HG03571 (cell line): Measurements from ENCODE around the gene SDK2.

Source experiments
- ATAC-seq: cut with Tn5 transposase; IDR thresholded peaks from one replicate; pipeline ENCODE4 v1.9.1; 2021; ENCODE audit not compliant: unreplicated experiment

The SDK2 gene

DNA sequence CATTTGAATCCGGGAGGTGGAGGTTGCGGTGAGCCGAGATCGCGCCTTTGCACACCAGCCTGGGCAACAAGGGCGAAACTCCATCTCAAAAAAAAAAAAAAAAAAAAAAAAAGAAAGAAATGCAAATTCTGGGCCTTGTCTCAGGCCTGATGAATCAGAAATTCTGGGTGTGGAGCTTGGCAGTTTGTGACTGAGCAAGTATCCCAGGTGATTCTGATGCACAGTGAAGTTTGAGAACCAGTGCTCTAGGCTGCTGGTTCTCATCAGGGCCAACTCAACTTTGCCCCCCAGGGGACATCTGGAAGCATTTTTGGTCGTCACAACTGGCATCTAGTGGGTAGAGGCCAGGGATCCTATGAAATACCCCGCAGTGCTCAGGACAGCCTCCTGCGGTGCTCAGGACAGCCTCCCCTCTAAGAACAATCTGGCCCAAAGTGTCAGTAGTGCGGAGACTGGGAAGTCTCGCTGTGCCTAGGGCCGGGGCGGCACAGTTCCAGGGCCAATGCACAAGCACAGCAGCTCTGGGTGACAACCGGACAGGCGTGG lies 55.9 kb downstream of the SDK2 start:
- ATAC-seq: no peak

DNA sequence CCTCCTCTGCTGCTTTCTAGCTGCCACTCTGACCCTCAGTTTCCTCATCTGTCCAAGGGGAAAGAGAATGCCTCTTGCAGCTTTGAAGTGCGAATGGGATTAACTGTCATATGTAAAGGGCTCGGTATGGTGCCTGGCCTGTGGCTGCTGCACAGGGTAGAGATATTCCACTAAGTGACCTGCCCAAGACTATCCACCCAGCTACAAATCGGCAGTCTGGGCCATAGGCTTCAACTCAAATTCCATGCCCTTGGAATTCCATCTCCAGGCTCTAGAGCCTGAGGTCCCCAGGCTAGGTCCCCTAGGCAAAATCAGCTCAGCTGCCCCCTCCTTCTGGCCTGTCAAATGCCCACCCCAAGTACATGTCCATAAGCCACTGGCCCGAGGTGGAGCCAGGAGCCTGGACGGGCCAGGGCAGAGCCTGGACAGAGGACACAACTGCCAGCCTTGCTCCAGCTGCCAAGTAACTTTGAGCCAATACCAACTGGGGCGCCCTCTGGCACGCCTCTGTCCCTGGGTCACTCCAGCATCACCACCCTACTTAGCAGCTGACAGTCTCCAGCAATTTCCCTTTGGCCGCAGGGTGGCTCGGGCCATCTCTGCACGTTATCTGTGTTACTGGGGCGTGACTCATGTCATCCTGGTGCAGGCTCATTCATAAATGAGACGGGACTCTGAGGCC lies 57.2 kb downstream of the SDK2 start:
- ATAC-seq: no peak

DNA sequence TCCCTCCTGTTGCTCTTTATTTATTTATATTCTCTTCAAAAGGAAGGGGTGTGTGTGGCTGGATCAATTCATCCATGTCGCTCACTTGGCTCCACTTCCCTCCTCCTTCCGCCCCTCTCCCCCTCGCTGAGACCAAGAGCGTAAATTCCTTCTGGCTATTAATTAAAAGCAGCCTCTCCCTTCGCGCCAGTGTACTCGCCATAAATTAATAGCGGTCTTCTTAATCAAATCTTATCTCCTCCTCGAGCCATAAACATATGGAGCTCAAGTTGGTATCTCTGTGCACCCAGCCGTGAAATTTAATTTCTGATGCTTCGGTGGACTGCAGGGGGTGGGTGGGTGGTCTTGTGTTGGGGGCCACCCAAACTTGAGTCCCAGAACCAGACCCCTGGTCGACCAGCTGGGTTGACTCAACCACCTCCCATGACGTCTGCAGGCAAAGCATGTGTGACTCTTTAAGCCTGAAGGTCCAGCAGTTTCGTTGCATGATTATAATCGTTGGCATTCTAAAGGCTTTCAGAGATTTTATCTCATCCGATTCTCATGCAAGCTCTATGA lies 57.9 kb downstream of the SDK2 start:
- no peak for ATAC-seq

DNA sequence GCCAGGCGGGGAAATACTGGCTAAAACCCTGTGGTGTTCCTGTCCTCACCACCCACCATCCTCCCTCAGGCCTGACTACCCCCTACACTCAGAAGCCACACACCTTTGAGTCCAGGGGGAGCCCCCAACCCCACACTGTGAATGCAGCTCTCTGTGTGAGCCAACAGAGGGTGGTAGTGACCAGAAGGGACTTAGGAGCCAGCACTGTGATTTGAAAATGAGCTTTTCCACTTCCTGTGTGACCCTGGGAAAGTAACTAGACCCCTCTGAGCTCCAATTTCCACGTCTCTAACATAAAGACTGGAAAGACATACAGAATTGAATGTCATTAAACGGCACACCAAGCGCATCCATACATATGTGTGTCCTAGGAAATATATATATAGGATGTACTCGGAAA lies 58.7 kb downstream of the SDK2 start:
- ATAC-seq: no peak

DNA sequence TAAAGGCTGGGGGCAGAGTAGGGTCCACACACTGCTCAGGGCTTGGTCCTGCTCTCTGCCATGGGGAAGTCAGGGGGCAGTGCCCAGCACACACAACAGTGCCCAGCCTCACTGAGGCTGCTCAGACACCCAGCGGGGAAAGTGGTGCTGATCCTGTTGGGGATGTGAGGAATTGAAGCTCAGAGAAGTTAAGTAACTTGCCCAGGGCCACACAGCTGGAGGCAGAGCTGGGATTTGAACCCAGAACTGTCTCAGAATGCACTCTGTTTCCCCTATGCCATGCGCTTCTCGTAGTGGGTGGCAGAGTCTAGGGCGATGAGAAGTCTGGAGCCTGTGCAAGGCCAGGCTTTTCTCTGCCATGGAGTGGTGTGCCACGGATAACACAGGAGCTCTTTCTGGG lies 59.3 kb downstream of the SDK2 start:
- no peak for ATAC-seq

DNA sequence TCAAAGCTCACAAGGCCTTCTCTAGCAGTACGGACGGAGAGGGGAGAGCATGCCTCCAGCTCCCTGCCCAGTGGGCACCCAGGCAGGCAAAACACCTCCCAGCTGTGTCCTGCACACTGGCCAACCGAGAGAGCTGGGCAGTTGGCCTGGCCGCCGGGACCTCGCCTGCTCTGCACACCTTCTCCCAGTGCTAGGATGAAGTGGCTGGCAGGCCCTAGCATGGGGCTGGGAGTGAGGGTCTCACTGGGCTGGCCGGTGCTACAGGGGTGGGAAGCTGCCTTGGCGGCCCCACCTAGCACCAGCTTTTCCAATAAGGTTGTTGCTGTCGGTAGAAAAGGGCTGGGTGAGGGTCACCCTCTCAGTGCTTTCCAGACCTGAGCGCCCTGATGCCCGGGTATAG lies 60.2 kb downstream of the SDK2 start:
- no peak for ATAC-seq

DNA sequence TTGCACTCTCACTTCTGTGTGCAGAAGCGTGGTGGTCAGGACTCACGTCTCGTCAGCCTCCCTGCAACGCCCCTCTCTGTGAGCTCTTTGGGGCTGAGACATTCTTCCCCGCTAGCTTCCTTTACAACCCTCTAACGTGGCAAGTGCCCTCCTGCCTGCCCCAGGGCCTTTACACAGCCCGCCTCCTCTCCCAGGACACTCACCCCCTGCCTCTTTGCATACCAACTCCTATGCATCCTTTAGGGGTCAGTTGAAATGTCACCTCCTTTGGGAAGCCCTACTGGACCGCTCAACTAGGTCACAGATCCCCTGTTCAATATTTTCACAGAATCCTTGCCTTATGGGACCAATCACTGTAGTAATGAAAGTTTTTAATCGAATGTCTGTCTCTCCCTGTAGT lies 61.4 kb downstream of the SDK2 start:
- no peak for ATAC-seq

DNA sequence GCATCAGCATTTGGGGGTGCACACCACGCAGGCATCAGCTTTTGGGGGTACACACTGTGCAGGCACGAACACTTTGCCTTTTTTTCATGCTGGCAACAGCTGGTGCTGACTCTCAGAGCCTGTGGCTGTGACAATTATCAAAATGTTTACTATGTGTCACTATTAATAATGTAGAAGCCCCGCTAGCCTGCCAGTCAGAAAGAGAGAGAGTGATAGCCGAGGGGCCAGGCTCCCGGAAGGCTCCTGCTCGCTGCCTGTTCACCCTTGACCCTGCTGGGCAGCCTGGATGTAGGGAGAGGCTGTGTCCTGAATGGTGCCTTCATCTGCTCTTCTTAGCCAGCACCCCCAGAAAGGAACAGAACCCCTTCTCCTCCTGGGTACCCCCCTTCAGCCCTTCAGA lies 61.9 kb downstream of the SDK2 start:
- no peak for ATAC-seq

DNA sequence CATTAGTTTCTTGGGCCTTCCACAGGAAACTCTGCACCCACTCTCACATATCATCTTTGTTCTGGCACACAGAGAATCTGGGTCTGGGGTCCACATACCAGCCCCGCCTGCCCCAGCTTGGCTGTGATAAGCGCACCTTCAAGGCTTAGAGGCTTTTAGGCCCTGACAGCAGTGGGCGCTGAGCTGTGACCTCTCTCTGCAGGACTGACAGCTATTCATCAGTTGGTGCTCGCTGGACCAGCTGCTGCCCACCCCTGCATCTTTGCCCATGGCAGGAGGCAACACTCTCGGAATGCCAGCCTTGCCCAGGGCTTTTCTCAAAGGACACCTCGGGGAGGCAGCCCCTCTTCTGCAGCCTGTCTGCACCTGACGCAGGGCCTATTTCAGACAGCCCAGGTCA lies 62.9 kb downstream of the SDK2 start:
- no peak for ATAC-seq

DNA sequence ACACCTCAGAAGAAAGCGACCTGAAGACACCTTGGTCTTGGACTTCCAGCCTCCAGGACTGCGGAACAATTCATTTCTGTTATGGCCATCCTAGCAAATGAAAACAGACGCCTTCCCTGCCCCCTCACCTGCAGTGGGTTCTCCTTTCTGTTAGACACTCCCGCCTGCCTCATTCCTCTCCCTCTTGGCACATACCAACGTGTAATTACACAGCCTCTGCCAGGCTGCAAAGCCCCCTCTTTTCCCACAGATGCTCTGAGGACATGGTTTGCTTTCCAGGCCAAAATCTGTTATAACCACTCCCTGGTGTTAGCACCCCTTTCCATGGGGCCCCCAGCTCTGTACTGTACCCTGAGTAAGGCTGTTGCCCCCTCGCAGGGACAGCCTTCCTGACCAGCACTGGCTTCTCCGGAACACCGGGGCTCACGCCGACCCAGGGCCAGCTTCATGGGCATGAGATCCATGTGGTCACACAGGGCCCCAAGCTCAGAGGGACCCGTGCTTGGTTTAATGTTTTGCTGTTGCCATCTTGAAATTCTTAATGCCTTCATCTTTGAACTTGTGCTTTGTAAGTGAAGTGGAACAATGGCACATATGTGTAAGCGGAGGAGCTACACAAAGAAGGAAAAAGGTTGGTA lies 64.1 kb downstream of the SDK2 start:
- no peak for ATAC-seq

DNA sequence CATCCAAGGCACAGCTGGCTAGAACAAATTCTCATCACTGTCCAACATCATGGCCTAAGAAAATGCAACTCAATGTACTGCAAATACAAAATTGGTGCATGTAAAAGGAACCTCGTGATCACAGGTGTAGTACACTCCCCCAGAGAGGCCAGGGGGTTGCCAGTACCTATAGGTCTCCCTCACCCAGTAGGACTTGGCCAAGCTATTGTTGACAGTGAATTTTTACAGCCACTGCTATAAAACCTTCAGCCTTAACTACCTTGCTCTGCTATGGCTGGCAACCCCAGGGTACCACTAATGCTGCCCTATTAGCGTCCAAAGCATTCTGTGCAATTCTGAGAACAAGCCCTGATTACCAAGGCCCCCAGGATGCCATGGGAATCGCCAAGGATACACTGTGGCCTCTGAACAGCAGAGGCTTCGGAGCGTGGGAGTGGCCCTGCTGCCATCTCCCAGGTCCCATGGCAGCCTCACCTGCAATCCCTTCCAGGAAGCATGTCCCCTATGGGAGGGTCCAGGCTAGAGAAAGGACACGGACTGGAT lies 67.6 kb downstream of the SDK2 start:
- no peak for ATAC-seq

DNA sequence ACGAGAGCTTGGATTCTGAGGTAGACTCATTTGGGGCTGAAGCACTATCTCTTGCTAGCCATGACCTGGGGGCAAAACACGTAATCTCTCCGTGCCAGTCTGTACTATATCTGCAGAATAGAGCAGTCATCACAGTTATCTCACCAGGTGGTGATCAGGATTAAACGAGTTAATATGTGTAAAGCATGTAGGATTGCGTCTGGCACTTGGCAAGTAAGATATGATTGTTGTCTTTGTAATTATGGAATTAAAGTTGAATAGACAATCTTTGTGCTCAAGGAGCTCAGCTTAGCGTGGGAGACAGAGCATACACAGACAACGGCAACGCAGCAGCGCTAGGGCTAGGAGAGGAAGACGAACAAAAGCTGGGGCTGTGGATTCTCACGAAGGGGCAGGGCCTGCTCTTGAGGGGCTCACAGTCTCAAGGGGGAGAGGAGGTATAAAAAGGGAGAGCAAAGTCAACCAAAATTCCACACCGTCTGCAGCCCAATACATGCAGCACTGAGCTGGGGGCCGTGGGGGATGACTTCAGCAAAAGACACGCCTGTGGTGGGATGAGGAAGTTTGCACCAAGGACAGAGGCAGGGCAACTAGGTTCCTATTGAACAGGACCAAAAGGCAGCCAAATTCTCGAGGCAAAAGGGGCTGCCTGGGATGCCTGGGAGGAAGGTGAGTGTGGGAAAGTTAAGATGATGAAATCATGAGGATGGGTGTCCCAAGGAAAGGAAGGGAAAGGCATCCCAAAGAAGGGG lies 68.6 kb downstream of the SDK2 start:
- ATAC-seq: no peak

DNA sequence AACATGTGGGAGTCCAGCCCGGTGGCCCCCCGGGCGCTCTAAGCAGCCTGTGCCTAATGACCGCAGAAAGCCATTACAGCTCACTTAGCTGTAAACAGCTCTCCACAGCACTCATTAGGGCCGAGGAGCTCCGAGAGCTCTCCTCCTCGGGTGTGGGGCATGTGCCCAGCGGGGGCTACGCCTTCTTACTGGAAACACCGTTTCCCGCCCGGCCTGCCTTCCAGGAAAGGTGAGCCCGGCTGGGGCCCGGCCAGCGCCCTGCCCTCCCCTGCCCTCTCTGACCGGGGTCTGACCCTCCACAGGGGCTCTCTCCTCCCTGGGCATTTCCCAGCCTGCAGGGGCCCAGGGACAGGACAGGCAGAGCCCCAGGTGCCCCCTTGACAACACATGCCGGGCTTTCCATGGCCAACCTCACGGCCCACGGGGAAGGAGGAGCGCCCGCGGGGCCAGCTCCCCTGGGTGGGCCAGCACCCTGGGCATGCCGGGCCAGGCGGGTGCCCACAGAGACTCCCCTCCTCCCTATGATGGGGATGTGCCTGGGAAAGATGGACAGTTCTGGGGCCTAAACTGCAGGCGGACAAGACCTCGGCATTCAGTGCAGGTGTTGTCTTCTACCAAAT lies 72.6 kb downstream of the SDK2 start:
- no peak for ATAC-seq

DNA sequence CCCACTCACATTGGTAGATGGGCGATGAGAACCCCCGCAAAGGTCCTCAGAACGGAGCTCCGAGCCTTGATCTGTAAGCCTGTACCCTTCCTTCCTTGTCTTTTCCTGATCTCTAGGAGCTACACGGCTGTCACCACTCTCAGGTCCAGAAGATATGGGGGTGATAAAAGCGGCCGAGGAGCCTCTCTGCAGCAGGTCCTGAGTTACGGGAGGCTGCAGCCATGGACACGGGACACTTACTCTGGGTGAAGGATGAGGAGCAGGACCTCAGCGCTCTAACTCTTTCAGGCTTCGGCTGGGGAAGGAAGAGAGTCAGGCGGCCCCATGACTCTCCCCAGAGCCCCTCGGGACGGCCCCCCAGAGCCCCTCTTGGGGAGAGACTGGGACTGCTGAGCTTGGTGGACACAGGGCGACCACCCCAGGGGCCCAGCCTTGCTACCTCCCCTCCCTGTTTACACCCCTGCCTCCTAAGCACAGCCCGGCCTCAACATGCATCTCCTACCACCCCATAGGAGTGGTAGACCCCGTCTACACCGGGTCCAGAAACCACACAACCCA lies 74.4 kb downstream of the SDK2 start:
- ATAC-seq: no peak

DNA sequence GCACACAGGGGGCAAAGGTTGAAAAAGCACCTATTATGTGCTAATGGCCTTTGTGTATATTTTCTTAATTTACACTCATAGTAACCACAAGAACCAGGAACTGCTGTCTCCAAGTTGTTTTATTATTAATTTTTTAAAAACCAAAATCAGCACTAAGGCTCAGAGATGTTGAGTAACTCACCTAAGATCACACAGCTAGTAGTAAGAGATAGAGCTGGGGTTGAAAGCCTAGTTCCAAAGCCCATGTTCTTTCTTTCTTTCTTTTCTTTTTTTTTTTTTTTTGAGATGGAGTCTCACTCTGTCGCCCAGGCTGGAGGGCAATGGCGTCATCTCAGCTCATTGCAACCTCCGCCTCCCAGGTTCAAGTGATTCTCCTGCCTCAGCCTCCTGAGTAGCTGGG lies 75.3 kb downstream of the SDK2 start:
- no peak for ATAC-seq

DNA sequence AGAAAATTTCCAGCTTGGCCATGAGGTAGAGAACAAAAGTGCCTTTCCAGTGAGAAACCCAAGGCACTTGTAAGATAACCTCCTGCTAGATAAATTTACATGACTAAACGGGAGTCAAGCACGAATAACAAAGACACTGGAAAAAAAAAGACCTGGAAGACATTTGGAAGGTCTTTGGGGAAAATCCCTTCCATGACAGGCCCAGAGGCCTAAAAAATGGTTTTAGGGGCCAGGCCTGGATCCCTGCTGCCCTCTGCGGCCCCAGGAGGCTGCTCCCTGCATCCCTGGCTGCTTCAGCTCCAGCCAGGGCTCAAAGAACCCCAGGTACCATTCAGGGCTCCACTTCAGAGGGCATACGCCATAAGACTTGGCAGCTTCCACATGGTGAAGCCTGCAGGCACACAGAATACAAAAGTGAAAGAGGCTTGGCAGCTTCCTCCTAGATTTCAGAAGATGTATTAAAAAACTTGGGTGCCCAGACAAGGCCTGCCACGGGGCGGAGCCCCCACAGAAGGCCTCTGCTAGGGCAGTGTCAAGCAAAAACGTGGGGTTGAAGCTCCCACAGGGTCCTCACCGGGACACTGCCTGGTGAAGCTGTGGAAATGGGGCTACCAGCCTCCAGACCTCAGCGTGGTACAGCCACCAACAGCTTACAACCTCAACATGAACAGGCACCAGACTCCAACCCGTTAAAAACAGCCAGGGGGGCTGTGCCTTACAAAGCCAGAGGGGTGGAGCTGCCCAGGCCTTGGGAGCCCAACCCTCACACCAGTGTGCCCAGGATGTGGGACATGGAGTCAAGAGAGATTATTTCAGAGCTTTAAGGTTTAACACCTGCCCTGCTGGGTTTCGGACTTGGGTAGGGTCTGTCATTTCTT lies 77.1 kb downstream of the SDK2 start:
- no peak for ATAC-seq

DNA sequence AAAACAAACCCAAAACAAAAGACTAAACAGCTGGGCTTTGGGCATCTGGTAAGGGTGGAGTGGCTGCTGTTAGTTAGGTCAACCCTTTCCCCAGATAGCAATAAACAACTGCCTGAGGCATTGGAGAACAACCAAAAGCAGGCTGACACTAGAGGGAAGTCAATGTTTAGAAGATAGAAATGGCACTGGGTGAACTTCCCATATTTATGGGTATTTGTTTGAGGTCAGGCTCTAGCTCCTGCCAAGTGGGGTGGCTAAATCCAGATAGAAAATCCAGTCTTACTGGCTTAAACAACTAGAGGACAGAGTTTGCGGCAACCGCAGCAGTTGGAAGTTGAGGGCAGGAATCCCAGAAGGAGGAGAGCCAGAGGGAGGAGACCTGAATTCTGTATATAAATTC lies 79.4 kb downstream of the SDK2 start:
- no peak for ATAC-seq

DNA sequence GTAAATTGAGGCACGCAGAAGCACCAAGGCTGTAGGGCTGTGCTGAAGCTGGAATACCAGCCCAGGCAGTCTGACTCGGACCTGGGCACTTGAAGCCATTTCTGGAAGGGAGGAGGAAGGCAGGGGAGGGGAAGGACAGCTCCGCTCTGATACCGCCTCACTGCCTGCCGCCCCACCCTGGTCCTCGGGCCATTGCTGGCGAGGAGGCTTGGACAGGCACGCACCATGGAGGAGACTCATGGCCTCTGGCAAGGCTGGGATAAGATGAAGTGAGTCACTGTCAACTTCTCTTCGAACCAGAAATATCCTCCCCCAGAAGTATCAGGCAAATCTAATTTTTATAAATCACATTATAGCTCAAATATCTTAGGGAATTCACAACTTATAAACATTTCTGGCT lies 81.3 kb downstream of the SDK2 start:
- no peak for ATAC-seq

DNA sequence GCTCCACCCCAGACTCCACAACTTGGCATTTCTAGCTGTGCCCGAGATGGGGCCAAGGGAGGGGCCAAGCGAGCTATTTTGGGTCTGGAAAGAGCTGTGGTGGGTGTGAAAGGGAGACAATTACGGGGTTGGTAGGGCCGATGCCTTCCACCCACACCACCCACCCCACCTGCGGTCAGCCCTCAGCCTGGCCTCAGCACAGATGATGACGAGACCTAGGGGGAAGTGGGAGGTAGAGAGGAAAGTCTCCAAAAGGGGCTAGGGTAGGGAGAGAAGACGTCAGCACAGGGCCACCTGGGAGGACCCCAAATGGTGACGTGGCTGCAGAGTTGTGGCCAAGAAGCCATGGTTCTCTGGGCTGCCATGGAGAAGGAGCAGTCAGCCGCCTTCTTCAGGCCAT lies 83.1 kb downstream of the SDK2 start:
- no peak for ATAC-seq

DNA sequence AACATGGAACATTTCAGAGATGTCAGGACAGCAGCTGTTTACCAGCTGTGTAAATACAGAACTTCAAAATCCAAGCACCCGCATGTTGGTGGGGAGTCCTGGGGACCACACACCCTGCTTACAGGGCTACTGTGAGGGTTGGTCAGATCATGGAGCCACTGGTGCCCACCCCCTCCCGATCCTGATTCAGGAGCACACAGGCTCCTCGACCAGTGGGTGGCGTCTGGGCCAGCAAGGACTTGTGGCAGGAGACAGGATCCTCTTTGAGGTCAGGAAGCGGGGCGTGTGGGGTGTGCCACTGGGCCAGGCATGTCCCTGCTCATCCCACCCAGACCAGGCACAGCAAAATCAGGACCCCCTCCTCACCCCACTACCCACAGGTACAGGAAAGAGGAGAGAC lies 83.6 kb downstream of the SDK2 start:
- ATAC-seq: no peak
